ENCODE data around the gene ROR1. TPM values are rescaled to one million over a fixed set of nuclear protein-coding genes. Genes with fewer than 3 reads are reported as not detected.

ROR1 gene
- total RNA-seq, 1 donor from 2014 or later = 11.0 TPM

GRCh38 chr1:64182207-64182606 lies 408.4 kb downstream of the ROR1 start:
- Mint-ChIP-seq H3K4me3 (no peak overlapping the region), H3K4me1 (peaks cover 9% of the 10 kb centered on the region), H3K27ac (ENCODE audit: unreplicated experiment) (peak overlapping the region; percentile 79), H3K36me3 (ENCODE audit: low read depth) (peaks cover 13% of the 10 kb centered on the region), H3K27me3 (ENCODE audit: low read depth) (no peaks in the 10 kb centered on the region), H3K9me3 (no peaks in the 10 kb centered on the region)
- TF ChIP-seq CTCF (conservative IDR thresholded peaks at IDR 0.05) = no peak
- no peak for DNase-seq (ENCODE audit: low read depth, low spot score)

GRCh38 chr1:64183395-64184002 lies 409.7 kb downstream of the ROR1 start:
- Mint-ChIP-seq H3K27ac (ENCODE audit: unreplicated experiment) (no peak overlapping the region), H3K9me3 (peaks cover 3% of the 10 kb centered on the region), H3K36me3 (ENCODE audit: low read depth) (peaks cover 7% of the 10 kb centered on the region), H3K4me3 (no peak overlapping the region), H3K4me1 (peaks cover 9% of the 10 kb centered on the region), H3K27me3 (ENCODE audit: low read depth) (no peaks in the 10 kb centered on the region)
- TF ChIP-seq CTCF (conservative IDR thresholded peaks at IDR 0.05) = no peak
- no peak for DNase-seq (ENCODE audit: low read depth, low spot score)

GRCh38 chr1:64184003-64184440 lies 410.2 kb downstream of the ROR1 start:
- Mint-ChIP-seq H3K27ac (ENCODE audit: unreplicated experiment) (no peak overlapping the region), H3K36me3 (ENCODE audit: low read depth) (peaks cover 5% of the 10 kb centered on the region), H3K4me3 (no peak overlapping the region), H3K9me3 (peaks cover 3% of the 10 kb centered on the region), H3K27me3 (ENCODE audit: low read depth) (no peaks in the 10 kb centered on the region), H3K4me1 (peaks cover 9% of the 10 kb centered on the region)
- DNase-seq (ENCODE audit: low read depth, low spot score) = no peak
- no peak for TF ChIP-seq CTCF (conservative IDR thresholded peaks at IDR 0.05)

GRCh38 chr1:64186138-64186897 lies 412.5 kb downstream of the ROR1 start:
- Mint-ChIP-seq H3K4me1 (peaks cover 9% of the 10 kb centered on the region), H3K27ac (ENCODE audit: unreplicated experiment) (peak overlapping the region; percentile 75), H3K27me3 (ENCODE audit: low read depth) (no peaks in the 10 kb centered on the region), H3K4me3 (no peak overlapping the region), H3K9me3 (peaks cover 3% of the 10 kb centered on the region), H3K36me3 (ENCODE audit: low read depth) (no peaks in the 10 kb centered on the region)
- DNase-seq (ENCODE audit: low read depth, low spot score) = no peak
- no peak for TF ChIP-seq CTCF (conservative IDR thresholded peaks at IDR 0.05)

GRCh38 chr1:64186898-64187280 lies 413.1 kb downstream of the ROR1 start:
- TF ChIP-seq CTCF (conservative IDR thresholded peaks at IDR 0.05) = no peak
- no peak for DNase-seq (ENCODE audit: low read depth, low spot score)
- Mint-ChIP-seq H3K4me1 (peaks cover 9% of the 10 kb centered on the region), H3K36me3 (ENCODE audit: low read depth) (no peaks in the 10 kb centered on the region), H3K27ac (ENCODE audit: unreplicated experiment) (peak overlapping the region; percentile 75), H3K4me3 (no peak overlapping the region), H3K27me3 (ENCODE audit: low read depth) (no peaks in the 10 kb centered on the region), H3K9me3 (peaks cover 3% of the 10 kb centered on the region)

All from neural crest cell (in vitro differentiated cells).